GM19239 (cell line): ENCODE measurements around the gene WEE1.
"Not testable (repeated sequence)": the region's sequence is repeated elsewhere in the genome, so short reads cannot be mapped to it uniquely, and the experiment has no call there.

Source experiments
- DNase-seq: peaks from one replicate; pipeline ENCODE4 v3.0.0; 2011; ENCODE audit warnings: low spot score; ENCODE audit not compliant: insufficient read length
- FAIRE-seq: peaks from 2 replicates; lab custom pipeline; 2011; peaks lifted over from hg19 to GRCh38; lab: Jason Lieb, UNC

WEE1 gene

GRCh38 chr11:9573052-9573774 is at the start of gene WEE1:
Gene WEE1 (plus strand): TSS chr11:9573670. CDS start chr11:9573934, 264 bp downstream.
- DNase-seq: peak; percentile 89
- peak; percentile 87 for FAIRE-seq

DNA sequence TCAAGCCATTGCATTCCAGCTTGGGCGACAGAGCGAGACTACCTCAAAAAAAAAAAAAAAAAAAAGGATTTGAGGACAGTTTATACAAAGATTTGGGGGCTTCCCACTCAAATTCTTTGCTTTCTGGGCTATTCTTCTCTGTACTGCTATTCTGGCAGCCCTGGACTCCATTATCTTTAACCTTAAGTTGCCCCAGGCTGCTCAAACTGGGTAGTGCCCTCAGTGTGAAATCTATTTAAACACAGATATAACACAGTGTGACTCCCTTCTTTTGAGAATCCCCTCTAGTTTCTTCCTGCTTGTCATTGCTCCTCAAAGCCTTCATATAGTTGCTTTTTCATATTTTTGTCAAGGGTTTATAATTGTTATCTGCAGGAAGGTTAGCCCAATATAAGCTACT is 49.5 kb upstream of the WEE1 start:
- FAIRE-seq: no peak
- DNase-seq: no peak

DNA sequence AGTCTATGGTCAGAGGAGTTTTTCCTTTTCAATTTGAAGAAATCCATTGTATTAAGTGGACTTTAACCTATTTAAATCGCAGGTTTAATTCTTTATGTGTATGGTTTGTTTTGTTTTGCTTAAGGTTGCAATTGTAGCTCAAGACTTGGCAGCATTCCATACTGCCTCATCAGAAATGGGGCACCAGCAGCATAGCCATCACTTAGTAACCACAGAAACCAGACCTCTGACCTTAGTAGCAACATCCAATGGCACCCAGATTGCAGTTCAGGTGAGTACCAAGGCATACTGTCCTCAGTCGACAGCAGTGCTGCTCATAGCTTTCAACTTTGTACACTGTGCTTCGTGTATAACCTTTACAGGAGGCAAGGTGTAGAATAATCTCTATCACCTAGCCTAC is 48.4 kb upstream of the WEE1 start:
- FAIRE-seq: no peak

GRCh38 chr11:9527481-9528135 is 45.9 kb upstream of the WEE1 start:
- DNase-seq: no peak
- FAIRE-seq: no peak

More for the DNA sequence above, 48.4 kb upstream of the WEE1 start:
- no peak for DNase-seq

- FAIRE-seq: no peak
Observed at GRCh38 chr11:9528136-9528501, 45.4 kb upstream of the WEE1 start.

DNA sequence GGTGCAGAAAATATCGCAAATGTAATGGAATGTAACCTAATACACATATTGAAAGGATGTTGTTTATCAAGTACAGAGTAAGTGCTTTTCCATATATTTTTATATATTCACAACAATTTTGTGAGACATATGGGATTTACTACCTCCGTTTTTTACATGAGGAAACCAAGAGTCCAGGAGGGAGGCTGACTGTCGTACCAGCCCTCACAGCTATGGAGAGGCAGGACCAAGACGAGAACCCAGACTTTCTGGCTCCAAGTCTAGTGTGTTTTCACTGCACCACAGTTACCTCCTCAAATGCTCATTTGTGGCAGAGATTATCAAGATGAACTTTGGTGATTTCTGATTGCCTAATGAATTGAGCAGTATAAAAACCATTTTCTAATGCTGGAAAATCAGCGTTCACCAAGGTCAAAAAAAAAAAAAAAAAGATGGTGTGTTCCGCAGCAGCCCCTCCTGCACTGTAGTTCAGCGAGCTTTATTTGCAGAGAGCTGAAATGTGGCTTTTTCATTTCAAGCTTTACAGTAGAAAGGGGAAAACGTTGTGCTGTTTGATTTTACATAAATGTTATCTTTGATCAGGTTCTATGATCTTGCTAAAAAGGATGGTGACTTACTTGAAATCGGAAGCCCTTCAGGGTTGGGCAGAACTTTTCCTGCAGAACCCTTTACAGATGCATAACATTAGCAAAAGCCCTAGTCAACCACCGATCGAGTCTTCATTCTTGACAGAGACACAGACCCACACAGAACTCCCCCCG is 44.7 kb upstream of the WEE1 start:
- FAIRE-seq: no peak
- DNase-seq: no peak

More at GRCh38 chr11:9528136-9528501, 45.4 kb upstream of the WEE1 start:
- DNase-seq: no peak

- no peak for FAIRE-seq
- DNase-seq: no peak
Observed at GRCh38 chr11:9529334-9529650, 44.2 kb upstream of the WEE1 start.

DNA sequence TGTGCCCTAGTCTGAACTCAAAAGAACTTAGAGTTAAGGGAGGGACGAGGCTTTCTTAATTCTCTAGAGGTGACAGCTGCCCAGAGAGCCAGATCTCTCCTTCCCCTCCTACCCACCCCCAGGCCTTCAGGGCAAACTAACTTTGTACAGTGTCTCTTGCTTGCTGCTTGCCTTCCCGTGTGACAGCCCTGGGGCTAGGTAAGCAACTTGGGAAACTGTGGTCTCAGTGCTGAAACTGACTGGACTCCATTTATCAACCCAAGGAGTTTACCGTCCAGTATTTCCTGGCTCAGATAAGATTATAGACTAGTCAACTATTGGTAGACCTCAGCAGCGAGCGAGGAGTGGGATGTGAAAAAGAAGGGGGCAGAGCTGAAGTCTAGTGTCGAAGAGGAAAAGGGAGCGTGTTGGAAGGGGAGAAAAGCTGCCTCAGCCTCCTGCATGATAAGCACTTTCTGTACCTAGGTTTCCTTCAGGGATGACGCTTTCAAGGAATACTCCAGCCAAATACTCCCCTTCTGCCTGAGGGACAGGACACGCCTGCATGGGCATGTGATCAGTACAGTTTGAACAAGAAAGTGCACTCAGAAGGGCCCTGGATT is 43.3 kb upstream of the WEE1 start:
- FAIRE-seq: no peak
- no peak for DNase-seq

- no peak for FAIRE-seq
- DNase-seq: no peak
Observed at GRCh38 chr11:9530901-9531625, 42.4 kb upstream of the WEE1 start.

DNA sequence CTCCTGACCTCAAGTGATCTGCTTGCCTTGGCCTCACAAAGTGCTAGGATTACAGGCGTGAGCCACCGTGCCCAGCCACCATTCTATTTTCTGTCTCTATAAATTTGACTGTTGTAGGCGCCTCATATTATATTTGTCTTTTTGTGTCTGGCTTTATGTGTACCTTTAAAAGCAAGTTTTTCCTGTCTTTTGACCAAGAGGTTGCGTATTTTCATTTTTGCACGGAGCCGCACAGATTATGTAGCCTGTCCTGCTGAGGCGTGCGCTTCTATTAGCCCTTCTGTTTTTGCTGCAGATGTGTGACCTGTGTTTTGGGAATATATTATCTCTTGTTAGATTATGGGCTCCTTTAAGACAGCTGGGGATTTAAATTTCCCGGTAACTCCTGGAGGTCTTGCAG is 40.4 kb upstream of the WEE1 start:
- DNase-seq (no peak), FAIRE-seq (no peak)

DNA sequence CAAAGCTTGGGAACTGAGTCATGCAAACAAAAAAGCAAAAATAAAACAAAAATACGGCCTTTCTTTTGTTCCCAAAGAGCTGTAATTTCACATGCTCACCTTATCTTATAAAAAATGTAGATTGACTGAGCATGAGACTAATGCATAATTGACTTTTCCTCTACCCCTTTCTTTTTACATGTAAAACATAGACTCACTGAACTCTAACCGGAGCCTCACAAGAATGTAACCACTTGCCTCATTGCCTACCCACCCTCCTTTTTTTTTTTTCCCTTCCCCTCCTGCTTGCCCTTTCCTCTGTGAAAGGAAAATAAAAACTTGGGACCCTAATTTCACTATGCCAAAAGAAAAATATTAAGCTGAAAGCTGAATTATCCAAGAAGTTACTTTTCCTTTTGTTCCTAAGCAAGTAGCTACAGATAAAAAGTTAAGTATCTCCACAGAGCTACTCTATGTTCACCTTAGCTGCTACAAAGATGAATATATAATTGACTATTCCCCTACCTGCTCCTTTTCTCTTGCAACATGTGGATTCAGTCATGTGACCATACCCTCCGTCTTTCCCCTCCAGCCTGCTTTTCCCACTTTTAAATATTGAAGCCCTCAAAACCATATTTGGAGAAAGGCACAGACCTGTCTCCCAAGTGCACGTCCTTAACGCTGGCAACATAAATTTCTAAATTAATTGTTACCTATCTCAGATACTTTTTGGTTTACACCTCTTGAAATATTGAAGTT is 39.6 kb upstream of the WEE1 start:
- FAIRE-seq: no peak
- DNase-seq: no peak

DNA sequence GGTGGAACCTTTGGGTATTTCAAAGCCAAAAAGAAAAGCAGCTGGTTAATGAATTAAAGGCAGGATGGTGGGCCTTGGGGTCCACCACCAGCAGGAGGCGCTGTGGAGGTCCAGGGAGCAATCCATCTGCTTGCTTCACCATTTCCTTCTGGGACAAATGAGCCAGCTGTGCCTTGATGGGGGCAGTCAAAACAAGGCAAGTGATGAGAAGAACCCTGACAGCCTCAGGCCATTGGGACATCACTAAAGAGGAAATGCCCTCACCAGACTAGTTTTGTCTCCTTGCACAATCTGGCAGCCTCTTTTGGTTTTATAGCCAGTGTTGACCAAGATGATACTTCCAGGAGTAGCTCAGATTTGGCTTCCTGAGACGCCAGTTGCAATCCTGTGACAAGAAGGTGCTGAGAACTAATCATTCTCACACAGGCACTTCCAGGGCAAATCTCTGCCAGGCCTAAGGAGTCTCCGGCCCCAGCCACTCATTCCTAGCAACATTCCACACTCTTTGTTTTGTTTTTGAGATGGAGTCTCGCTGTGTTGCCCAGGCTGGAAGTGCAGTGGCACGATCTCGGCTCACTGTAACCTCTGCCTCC is 38.2 kb upstream of the WEE1 start:
- DNase-seq (peak; percentile 40), FAIRE-seq (peak; percentile 91)

DNA sequence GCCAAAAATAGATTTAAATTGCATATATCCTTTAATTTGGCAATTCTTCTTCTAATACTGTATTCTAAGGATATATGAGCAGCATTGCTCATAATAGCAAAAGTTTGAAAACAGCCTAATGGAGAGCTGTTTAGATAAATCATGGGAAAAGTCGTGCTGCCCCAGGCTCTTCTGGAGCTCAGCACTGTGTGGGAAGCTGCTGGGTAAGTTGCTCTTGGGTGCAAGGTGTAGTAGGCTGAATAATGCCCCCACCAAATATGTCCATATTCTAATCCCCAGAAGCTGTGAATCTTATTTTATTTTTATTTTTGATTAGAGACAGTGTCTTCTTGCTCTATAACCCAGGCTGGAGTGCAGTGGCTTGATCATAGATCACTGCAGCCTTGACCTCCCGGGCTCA is 34.9 kb upstream of the WEE1 start:
- DNase-seq: no peak
- FAIRE-seq: no peak

GRCh38 chr11:9549216-9549615 is 24.3 kb upstream of the WEE1 start:
- not testable (repeated sequence) for DNase-seq, FAIRE-seq

- DNase-seq (no peak), FAIRE-seq (peak; percentile 42)
Observed at GRCh38 chr11:9550191-9550628, 23.3 kb upstream of the WEE1 start.

GRCh38 chr11:9561279-9561982 is 12.0 kb upstream of the WEE1 start:
- FAIRE-seq (no peak), DNase-seq (no peak)

- DNase-seq: no peak
- FAIRE-seq: no peak
Observed at GRCh38 chr11:9562716-9563115, 10.8 kb upstream of the WEE1 start.

GRCh38 chr11:9563196-9563730 is 10.2 kb upstream of the WEE1 start:
- DNase-seq (no peak), FAIRE-seq (no peak)
